Karpas-422 (cell line): ENCODE measurements around the gene NUAK2. TPM values are rescaled to one million over a fixed set of nuclear protein-coding genes. Genes with fewer than 3 reads are reported as not detected.
A peak's percentile ranks its signal among the peaks of the same experiment; 100 is the strongest.

Experiments used
- DNase-seq: peaks from one replicate; pipeline ENCODE4 v3.0.0-alpha.2; 2015
- H2AFZ ChIP-seq: fragments of 200-600 bp; sonication (generic); 2 replicates; pipeline ENCODE4 v1.6.1; 2014; ENCODE audit warnings: antibody characterized with exemption, low read length, mixed read lengths
- H3K27ac ChIP-seq: fragments of 200-600 bp; sonication (generic); 2 replicates; pipeline ENCODE4 v1.5.1; 2014; ENCODE audit warnings: mild to moderate bottlenecking, low read length, moderate library complexity
- H3K27me3 ChIP-seq: fragments of 200-600 bp; sonication (generic); 2 replicates; pipeline ENCODE4 v1.6.1; 2014; ENCODE audit warnings: low read length, mixed read lengths
- H3K36me3 ChIP-seq: fragments of 200-600 bp; sonication (generic); 2 replicates; pipeline ENCODE4 v1.6.1; 2014; ENCODE audit warnings: low read length, mixed read lengths; ENCODE audit not compliant: insufficient read depth
- H3K4me1 ChIP-seq: fragments of 200-600 bp; sonication (generic); 2 replicates; pipeline ENCODE4 v1.6.1; 2014; ENCODE audit warnings: mild to moderate bottlenecking, low read length, mixed read lengths
- H3K4me2 ChIP-seq: fragments of 200-600 bp; sonication (generic); 2 replicates; pipeline ENCODE4 v1.6.1; 2014; ENCODE audit warnings: low read length, low read depth, mild to moderate bottlenecking; ENCODE audit not compliant: poor library complexity, severe bottlenecking
- H3K4me3 ChIP-seq: fragments of 200-600 bp; sonication (generic); 2 replicates; pipeline ENCODE4 v1.5.1; 2014; ENCODE audit warnings: mild to moderate bottlenecking, antibody characterized with exemption, low read length, mixed read lengths
- H3K79me2 ChIP-seq: fragments of 200-600 bp; sonication (generic); 2 replicates; pipeline ENCODE4 v1.6.1; 2014; ENCODE audit warnings: mild to moderate bottlenecking, low read length, mixed read lengths
- H3K9ac ChIP-seq: fragments of 200-600 bp; sonication (generic); 2 replicates; pipeline ENCODE4 v1.6.0; 2014; ENCODE audit warnings: low read length
- H3K9me2 ChIP-seq: fragments of 200-600 bp; sonication (generic), shearing (Covaris generic); replicated peaks from 2 replicates; pipeline ENCODE4 v1.6.0; 2014; ENCODE audit warnings: mild to moderate bottlenecking, low read length, moderate library complexity; ENCODE audit not compliant: insufficient read depth
- H3K9me3 ChIP-seq: fragments of 300-700, 200-600 bp; sonication (generic); 2 replicates; pipeline ENCODE4 v1.6.1; 2014; ENCODE audit warnings: low read length, mixed read lengths
- H4K20me1 ChIP-seq: fragments of 200-600 bp; sonication (generic); 2 replicates; pipeline ENCODE4 v1.6.1; 2014; ENCODE audit warnings: mild to moderate bottlenecking, antibody characterized with exemption, low read length, low read depth; ENCODE audit not compliant: insufficient read depth
- small RNA-seq: library from RNA; depleted of rRNA; stranded (forward); fragments of <200 nt; gene quantifications from one replicate; pipeline ENCODE3, GENCODE V24; 2014
- total RNA-seq: library from RNA; depleted of rRNA; stranded (reverse); fragments of >200 nt; shearing (Covaris generic); gene quantifications from 2 replicates; pipeline ENCODE4 v1.2.3, GENCODE V29; 2014; ENCODE audit warnings: low replicate concordance; rRNA removed

The NUAK2 gene
- total RNA-seq, 1 experiment from 2014 or later: 1.4 TPM

DNA sequence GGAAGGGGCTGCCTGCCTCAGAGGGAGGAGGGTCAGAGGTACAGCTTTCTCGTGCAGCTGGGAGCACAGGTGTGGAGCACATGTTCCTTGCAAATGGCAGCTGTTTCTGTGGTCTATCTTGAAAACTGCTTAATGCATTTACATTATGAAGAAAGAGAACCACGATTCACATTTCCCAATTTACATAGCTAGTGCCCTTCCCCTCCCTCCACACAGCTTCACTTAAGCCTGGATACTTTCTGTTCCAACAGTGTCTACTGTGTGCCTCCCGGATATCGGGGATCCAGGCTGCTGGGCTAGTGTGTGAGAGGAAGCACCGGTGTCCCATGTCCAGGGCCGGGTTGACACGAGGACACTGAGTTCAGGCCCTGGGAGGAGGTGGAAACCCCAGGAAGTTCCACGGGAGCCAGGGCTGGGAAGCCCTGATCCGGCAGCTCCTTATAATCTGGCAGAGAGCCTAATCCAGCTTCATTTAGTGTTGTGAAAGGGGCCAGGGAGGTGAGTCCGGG is 62.2 kb downstream of the NUAK2 start:
- Histone ChIP-seq H3K9me3 (no peaks in the 10 kb centered on the region), H3K4me3 (no peak overlapping the region), H3K27ac (no peak overlapping the region), H3K9me2 (no peaks in the 10 kb centered on the region), H3K79me2 (no peaks in the 10 kb centered on the region), H3K9ac (0 out of 2 replicates have a peak overlapping the region, but pooled peaks have one; percentile 27), H2AFZ (no peak overlapping the region), H3K27me3 (no peaks in the 10 kb centered on the region), H4K20me1 (no peaks in the 10 kb centered on the region), H3K4me1 (peaks cover 8% of the 10 kb centered on the region), H3K36me3 (no peaks in the 10 kb centered on the region), H3K4me2 (no peak overlapping the region)
- no peak for DNase-seq

DNA sequence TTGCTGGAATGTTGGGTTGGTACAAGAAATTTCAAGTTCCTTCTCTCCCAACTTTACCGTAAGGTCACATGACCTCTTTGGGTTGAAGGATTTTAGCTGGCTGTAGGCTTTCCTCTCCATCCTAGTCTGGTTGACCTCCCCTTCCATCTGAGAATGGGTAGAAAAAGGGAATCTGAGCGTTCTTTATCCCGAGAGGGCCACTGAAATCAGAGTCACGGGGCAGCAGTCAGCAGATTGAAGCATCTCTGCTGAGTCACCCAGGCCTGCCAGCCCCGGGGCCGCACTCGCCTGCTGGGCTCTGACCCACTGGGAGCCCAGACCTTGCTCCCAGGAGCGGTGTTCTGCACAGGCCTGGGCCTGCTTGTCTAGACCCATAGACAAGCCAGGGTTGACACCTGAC is 62.8 kb downstream of the NUAK2 start:
- Histone ChIP-seq H3K27ac (no peak overlapping the region), H3K79me2 (no peaks in the 10 kb centered on the region), H3K9me3 (no peaks in the 10 kb centered on the region), H4K20me1 (no peaks in the 10 kb centered on the region), H2AFZ (no peak overlapping the region), H3K9ac (no peak overlapping the region), H3K36me3 (no peaks in the 10 kb centered on the region), H3K27me3 (no peaks in the 10 kb centered on the region), H3K4me3 (no peak overlapping the region), H3K9me2 (no peaks in the 10 kb centered on the region), H3K4me2 (no peak overlapping the region), H3K4me1 (peaks cover 8% of the 10 kb centered on the region)
- no peak for DNase-seq

DNA sequence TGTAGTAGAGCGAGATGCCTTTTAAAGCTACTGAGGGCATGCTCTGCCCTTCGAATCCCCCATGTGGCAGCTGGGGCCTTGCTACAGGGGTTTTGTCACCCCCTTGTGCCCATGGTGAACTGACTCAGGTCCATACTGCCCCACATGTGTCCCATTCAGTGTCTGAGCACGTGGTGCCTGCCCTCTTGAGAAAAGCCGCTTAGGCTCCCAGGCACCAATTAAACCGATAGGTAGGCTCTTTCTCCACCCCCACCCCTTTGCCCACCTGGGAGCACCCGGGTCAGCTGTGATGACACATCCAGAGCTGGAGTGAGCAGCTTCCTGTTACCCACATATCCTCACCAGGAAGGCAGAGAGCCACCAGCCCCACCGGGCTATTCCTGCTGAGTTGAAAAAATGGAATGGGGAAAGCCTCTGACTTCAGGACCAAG is 63.3 kb downstream of the NUAK2 start:
- no peak overlapping the region for H2AFZ ChIP-seq
- no peaks in the 10 kb centered on the region for H3K9me3 ChIP-seq
- no peak overlapping the region for H3K4me2 ChIP-seq
- no peak overlapping the region for H3K27ac ChIP-seq
- no peaks in the 10 kb centered on the region for H4K20me1 ChIP-seq
- no peaks in the 10 kb centered on the region for H3K79me2 ChIP-seq
- H3K4me3 ChIP-seq: no peak overlapping the region
- H3K36me3 ChIP-seq: no peaks in the 10 kb centered on the region
- H3K9ac ChIP-seq: no peak overlapping the region
- H3K9me2 ChIP-seq: no peaks in the 10 kb centered on the region
- peaks cover 8% of the 10 kb centered on the region for H3K4me1 ChIP-seq
- DNase-seq: no peak
- H3K27me3 ChIP-seq: no peaks in the 10 kb centered on the region

- Histone ChIP-seq H3K9me2 (no peaks in the 10 kb centered on the region), H3K27ac (no peak overlapping the region), H3K79me2 (no peaks in the 10 kb centered on the region), H3K27me3 (no peaks in the 10 kb centered on the region), H3K4me1 (peaks cover 8% of the 10 kb centered on the region), H3K36me3 (no peaks in the 10 kb centered on the region), H3K4me3 (no peak overlapping the region), H2AFZ (no peak overlapping the region), H3K9me3 (no peaks in the 10 kb centered on the region), H3K4me2 (no peak overlapping the region), H4K20me1 (no peaks in the 10 kb centered on the region), H3K9ac (no peak overlapping the region)
- no peak for DNase-seq
Measured at GRCh38 chr1:205257735-205258134, 63.8 kb downstream of the NUAK2 start.

DNA sequence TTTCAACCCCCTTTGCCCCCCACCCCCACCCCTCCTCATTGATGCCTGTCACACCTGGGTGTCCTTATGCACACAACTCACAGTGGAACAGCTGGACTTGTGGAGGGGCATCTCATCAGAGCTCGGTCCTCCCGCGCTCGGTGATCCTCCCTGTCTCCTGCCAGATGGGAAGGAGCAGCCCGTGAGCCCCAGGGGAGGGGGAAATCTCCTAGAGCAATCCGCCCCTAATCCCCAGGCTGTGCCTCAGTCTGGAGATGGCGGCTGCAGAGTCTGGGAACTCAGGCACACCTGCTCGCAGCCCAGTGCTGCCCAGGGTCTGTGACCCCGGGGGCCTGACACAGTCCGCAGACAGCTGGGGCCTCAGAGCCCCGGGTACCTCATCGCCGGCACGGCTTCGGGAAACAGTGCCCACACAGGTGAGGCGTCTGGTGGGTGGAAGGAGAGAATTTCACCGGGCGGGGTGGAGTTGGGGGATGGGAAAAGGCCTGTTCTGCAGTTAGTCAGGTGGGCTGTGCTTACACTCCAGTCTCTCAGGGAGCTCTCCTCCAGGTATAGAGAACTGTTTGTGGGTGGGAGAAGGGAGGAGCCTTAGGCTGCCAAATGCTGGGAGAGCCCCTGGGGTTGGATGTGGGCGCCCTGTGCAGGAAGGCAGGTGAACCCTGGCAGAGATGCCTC is 64.5 kb downstream of the NUAK2 start:
- H3K27ac ChIP-seq: no peak overlapping the region
- H3K27me3 ChIP-seq: no peaks in the 10 kb centered on the region
- no peak overlapping the region for H2AFZ ChIP-seq
- no peaks in the 10 kb centered on the region for H3K79me2 ChIP-seq
- peaks cover 8% of the 10 kb centered on the region for H3K4me1 ChIP-seq
- H3K36me3 ChIP-seq: no peaks in the 10 kb centered on the region
- no peak for DNase-seq
- no peaks in the 10 kb centered on the region for H4K20me1 ChIP-seq
- no peak overlapping the region for H3K4me3 ChIP-seq
- no peak overlapping the region for H3K9ac ChIP-seq
- no peaks in the 10 kb centered on the region for H3K9me2 ChIP-seq
- H3K4me2 ChIP-seq: no peak overlapping the region
- no peaks in the 10 kb centered on the region for H3K9me3 ChIP-seq

GRCh38 chr1:205255941-205256780 is 65.4 kb downstream of the NUAK2 start:
- Histone ChIP-seq H3K27ac (no peak overlapping the region), H3K4me2 (no peak overlapping the region)

More at GRCh38 chr1:205255941-205256780, 65.4 kb downstream of the NUAK2 start:
- no peak overlapping the region for H2AFZ ChIP-seq
- no peaks in the 10 kb centered on the region for H3K9me3 ChIP-seq
- H4K20me1 ChIP-seq: no peaks in the 10 kb centered on the region
- no peak overlapping the region for H3K4me3 ChIP-seq
- peaks cover 8% of the 10 kb centered on the region for H3K4me1 ChIP-seq
- no peaks in the 10 kb centered on the region for H3K9me2 ChIP-seq
- H3K36me3 ChIP-seq: no peaks in the 10 kb centered on the region
- no peaks in the 10 kb centered on the region for H3K79me2 ChIP-seq
- peak; percentile 91 for DNase-seq
- H3K27me3 ChIP-seq: no peaks in the 10 kb centered on the region
- no peak overlapping the region for H3K9ac ChIP-seq

Small RNA genes lying within 50 kb of the gene (small RNA-seq; reads per million reads assigned to genes)
- gene SNRPGP10: not detected

Other genes starting within 250 kb of the NUAK2 start
- gene TMEM81, start 237.3 kb downstream of the NUAK2 start, total RNA-seq: 1.7 and 2.2 TPM in 2 replicates
- gene RBBP5, start 199.8 kb downstream of the NUAK2 start, total RNA-seq: 15.2 and 15.8 TPM in 2 replicates
- gene DSTYK, start 110.0 kb downstream of the NUAK2 start, total RNA-seq: 1.5 and 1.6 TPM in 2 replicates
- gene TMCC2, start 93.8 kb downstream of the NUAK2 start, total RNA-seq: 0.89 and 1.3 TPM in 2 replicates
- gene KLHDC8A, start 35.2 kb upstream of the NUAK2 start, total RNA-seq: not detected in 2 replicates
- not detected in 2 replicates for gene LEMD1, start 100.3 kb upstream of the NUAK2 start, total RNA-seq
- not detected in 2 replicates for gene BLACAT1, start 134.3 kb upstream of the NUAK2 start, total RNA-seq
- gene CDK18, start 182.9 kb upstream of the NUAK2 start, total RNA-seq: 0.45 TPM in 1 of 2 replicates, not detected in the other